Measurements from ENCODE around the gene NDUFA6. TPM values are rescaled to one million over a fixed set of nuclear protein-coding genes. Genes with fewer than 3 reads are reported as not detected.
"Not testable (repeated sequence)": the region's sequence is repeated elsewhere in the genome, so short reads cannot be mapped to it uniquely, and the experiment has no call there.

NDUFA6 gene
- total RNA-seq, 1 experiment from 2014 or later, result 80.5 TPM

DNA sequence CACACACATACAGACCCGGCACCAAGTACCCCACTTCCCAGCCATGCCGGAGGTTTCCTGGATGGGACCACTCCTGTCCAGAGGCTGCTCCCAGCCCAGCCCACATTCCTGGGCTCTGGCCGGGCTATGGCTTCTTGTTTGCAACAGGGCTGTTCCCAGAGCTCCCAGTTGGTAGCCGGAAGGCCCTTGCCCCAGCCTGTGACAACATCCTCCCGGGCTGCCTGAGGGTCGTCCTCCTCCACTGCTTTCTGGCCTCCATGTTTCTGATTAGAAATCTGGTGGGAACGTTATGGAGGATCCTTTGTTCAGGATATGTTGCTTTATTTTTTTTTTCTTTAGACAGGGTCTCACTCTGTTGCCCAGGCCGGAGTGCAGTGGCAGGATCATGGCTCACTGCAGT lies 41.0 kb upstream of the NDUFA6 start:
- Histone ChIP-seq H3K4me1 (ENCODE audit: control insufficient read depth in 1 of 2, insufficient read depth in 2 of 2, low read length in 2 of 2) (peaks cover 0 to 5% of the 10 kb centered on the region in 2 experiments; a peak in 1 of 4 replicates), H3K9me2 (ENCODE audit: insufficient read depth) (no peaks in the 10 kb centered on the region), H3K36me3 (ENCODE audit: control insufficient read depth in 1 of 2, insufficient read depth in 2 of 2, low read length in 2 of 2) (no peaks in the 10 kb centered on the region), H3K4me3 (replicated peaks in 1 of 2; ENCODE audit: low read depth in 1 of 2, low read length in 2 of 2) (no peak overlapping the region), H4K20me1 (ENCODE audit: insufficient read depth) (no peaks in the 10 kb centered on the region), H3K79me2 (ENCODE audit: insufficient read depth, low read length) (no peaks in the 10 kb centered on the region), H3K4me2 (ENCODE audit: low read length) (no peak overlapping the region), H3K27ac (ENCODE audit: low read depth, low read length) (no peak overlapping the region), H2AFZ (ENCODE audit: low read depth, low read length, poor library complexity, severe bottlenecking) (no peak overlapping the region), H3K9me3 (ENCODE audit: control insufficient read depth in 1 of 2, insufficient read depth in 1 of 2, low read depth in 1 of 2, low read length in 2 of 2) (no peaks in the 10 kb centered on the region), H3K27me3 (ENCODE audit: insufficient read depth, low read length) (no peaks in the 10 kb centered on the region), H3K9ac (ENCODE audit: low read length) (no peak overlapping the region)
- TF ChIP-seq, protein P1, sequence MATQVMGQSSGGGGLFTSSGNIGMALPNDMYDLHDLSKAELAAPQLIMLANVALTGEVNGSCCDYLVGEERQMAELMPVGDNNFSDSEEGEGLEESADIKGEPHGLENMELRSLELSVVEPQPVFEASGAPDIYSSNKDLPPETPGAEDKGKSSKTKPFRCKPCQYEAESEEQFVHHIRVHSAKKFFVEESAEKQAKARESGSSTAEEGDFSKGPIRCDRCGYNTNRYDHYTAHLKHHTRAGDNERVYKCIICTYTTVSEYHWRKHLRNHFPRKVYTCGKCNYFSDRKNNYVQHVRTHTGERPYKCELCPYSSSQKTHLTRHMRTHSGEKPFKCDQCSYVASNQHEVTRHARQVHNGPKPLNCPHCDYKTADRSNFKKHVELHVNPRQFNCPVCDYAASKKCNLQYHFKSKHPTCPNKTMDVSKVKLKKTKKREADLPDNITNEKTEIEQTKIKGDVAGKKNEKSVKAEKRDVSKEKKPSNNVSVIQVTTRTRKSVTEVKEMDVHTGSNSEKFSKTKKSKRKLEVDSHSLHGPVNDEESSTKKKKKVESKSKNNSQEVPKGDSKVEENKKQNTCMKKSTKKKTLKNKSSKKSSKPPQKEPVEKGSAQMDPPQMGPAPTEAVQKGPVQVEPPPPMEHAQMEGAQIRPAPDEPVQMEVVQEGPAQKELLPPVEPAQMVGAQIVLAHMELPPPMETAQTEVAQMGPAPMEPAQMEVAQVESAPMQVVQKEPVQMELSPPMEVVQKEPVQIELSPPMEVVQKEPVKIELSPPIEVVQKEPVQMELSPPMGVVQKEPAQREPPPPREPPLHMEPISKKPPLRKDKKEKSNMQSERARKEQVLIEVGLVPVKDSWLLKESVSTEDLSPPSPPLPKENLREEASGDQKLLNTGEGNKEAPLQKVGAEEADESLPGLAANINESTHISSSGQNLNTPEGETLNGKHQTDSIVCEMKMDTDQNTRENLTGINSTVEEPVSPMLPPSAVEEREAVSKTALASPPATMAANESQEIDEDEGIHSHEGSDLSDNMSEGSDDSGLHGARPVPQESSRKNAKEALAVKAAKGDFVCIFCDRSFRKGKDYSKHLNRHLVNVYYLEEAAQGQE (IDR thresholded peaks at IDR 0.05; ENCODE audit: low read depth), result no peak
- no peak for TF ChIP-seq TCF7L2 (IDR thresholded peaks at IDR 0.05; ENCODE audit: borderline replicate concordance, extremely low read depth, insufficient read depth, insufficient read length)
- no peak for TF ChIP-seq SRF (IDR thresholded peaks at IDR 0.05; ENCODE audit: low read depth)
- TF ChIP-seq EZH2 (IDR thresholded peaks at IDR 0.05), result no peak
- ChIA-PET RAD21 (ENCODE audit: low non-redundant PET in 1 of 2, low total read pairs in 2 of 2, uncharacterized antibody in 2 of 2, unreplicated experiment in 2 of 2) (no interaction called here), CTCF (no interaction called here), POLR2A (no interaction called here)
- ATAC-seq (no peak), DNase-seq (ENCODE audit: low read depth, low spot score) (no peak)
- intact Hi-C loops (cut with micrococcal nuclease), result no loop called here
- BruUV-seq (replicated peaks), result no TSS peak

DNA sequence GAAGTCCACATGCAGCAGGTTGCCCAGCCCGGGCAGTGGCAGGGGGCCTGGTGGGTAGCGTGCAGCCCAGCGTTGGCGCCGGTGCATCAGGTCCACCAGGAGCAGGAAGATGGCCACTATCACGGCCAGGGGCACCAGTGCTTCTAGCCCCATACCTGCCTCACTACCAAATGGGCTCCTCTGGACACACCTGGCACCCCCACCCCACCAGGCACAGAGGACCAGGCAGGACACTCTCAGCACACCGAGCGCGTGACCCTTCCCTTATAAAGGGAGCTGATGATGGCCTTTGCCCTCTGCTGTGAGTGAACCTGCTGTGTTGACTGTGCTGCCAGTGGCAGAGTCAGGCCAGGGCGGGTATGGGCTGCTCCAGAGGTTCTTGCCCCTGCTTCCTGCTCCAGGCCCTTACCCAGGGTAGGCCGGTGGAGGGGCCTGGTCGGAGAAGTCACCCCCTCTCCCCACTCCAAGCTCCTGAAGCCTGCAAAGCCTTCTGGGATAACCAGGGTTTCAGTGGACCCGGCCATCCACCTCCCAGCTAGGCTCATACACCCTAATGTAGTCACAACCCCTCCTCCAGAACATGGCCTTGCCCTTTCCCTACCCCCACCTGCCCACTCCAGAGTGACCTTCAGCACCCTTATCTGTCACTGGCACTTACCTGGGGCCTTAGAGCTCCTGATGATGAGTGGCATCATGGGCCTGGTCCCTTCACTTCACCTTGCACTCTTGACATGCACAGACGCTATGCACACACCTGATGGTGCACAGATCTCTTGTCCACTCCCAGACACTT lies 40.3 kb upstream of the NDUFA6 start, which contains the start of gene CYP2D6:
Gene CYP2D6, minus strand, starts transcription at position 172 of the 793 bp plus-strand sequence. Its CDS starts 19 bp downstream, at position 153.
- H3K9me3 ChIP-seq (ENCODE audit: control insufficient read depth in 1 of 2, insufficient read depth in 1 of 2, low read depth in 1 of 2, low read length in 2 of 2); CTCF ChIA-PET; H3K9me2 ChIP-seq (ENCODE audit: insufficient read depth); H3K36me3 ChIP-seq (ENCODE audit: control insufficient read depth in 1 of 2, insufficient read depth in 2 of 2, low read length in 2 of 2); H2AFZ ChIP-seq (ENCODE audit: low read depth, low read length, poor library complexity, severe bottlenecking); H3K9ac ChIP-seq (ENCODE audit: low read length); H3K27me3 ChIP-seq (ENCODE audit: insufficient read depth, low read length); ATAC-seq; POLR2A ChIA-PET; H3K4me1 ChIP-seq (ENCODE audit: control insufficient read depth in 1 of 2, insufficient read depth in 2 of 2, low read length in 2 of 2); H3K4me2 ChIP-seq (ENCODE audit: low read length); BruUV-seq (replicated peaks); DNase-seq (ENCODE audit: low read depth, low spot score); H4K20me1 ChIP-seq (ENCODE audit: insufficient read depth); intact Hi-C loops (cut with micrococcal nuclease); H3K4me3 ChIP-seq (replicated peaks in 1 of 2; ENCODE audit: low read depth in 1 of 2, low read length in 2 of 2); H3K27ac ChIP-seq (ENCODE audit: low read depth, low read length); H3K79me2 ChIP-seq (ENCODE audit: insufficient read depth, low read length); RAD21 ChIA-PET (ENCODE audit: low non-redundant PET in 1 of 2, low total read pairs in 2 of 2, uncharacterized antibody in 2 of 2, unreplicated experiment in 2 of 2): not testable (repeated sequence)

DNA sequence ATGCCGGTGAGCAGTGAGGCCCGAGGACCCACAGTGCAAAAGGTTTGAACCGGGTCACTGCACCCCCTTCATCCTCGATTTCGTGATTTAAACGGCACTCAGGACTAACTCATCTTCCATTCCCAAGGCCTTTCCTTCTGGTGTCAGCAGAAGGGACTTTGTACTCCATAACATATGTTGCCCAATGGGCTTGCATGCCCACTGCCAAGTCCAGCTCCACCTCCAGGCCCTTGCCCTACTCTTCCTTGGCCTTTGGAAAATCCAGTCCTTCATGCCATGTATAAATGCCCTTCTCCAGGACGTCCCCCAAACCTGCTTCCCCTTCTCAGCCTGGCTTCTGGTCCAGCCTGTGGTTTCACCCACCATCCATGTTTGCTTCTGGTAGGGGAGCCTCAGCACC lies 39.6 kb upstream of the NDUFA6 start:
- ATAC-seq; H3K36me3 ChIP-seq (ENCODE audit: control insufficient read depth in 1 of 2, insufficient read depth in 2 of 2, low read length in 2 of 2); intact Hi-C loops (cut with micrococcal nuclease); H3K4me2 ChIP-seq (ENCODE audit: low read length); H3K9me2 ChIP-seq (ENCODE audit: insufficient read depth); H3K27ac ChIP-seq (ENCODE audit: low read depth, low read length); H3K79me2 ChIP-seq (ENCODE audit: insufficient read depth, low read length); H3K4me3 ChIP-seq (replicated peaks in 1 of 2; ENCODE audit: low read depth in 1 of 2, low read length in 2 of 2); DNase-seq (ENCODE audit: low read depth, low spot score); H3K27me3 ChIP-seq (ENCODE audit: insufficient read depth, low read length); H4K20me1 ChIP-seq (ENCODE audit: insufficient read depth); BruUV-seq (replicated peaks); CTCF ChIA-PET; H3K9me3 ChIP-seq (ENCODE audit: control insufficient read depth in 1 of 2, insufficient read depth in 1 of 2, low read depth in 1 of 2, low read length in 2 of 2); H3K4me1 ChIP-seq (ENCODE audit: control insufficient read depth in 1 of 2, insufficient read depth in 2 of 2, low read length in 2 of 2); H2AFZ ChIP-seq (ENCODE audit: low read depth, low read length, poor library complexity, severe bottlenecking); H3K9ac ChIP-seq (ENCODE audit: low read length); RAD21 ChIA-PET (ENCODE audit: low non-redundant PET in 1 of 2, low total read pairs in 2 of 2, uncharacterized antibody in 2 of 2, unreplicated experiment in 2 of 2); POLR2A ChIA-PET: not testable (repeated sequence)
